Measurements from ENCODE around the gene NRG2. TPM values are rescaled to one million over a fixed set of nuclear protein-coding genes. Genes with fewer than 3 reads are reported as not detected.

Gene NRG2
- total RNA-seq, 6 experiments from 2014 or later: 0.07 to 0.77 (median 0.14) TPM; not detected in 1

DNA sequence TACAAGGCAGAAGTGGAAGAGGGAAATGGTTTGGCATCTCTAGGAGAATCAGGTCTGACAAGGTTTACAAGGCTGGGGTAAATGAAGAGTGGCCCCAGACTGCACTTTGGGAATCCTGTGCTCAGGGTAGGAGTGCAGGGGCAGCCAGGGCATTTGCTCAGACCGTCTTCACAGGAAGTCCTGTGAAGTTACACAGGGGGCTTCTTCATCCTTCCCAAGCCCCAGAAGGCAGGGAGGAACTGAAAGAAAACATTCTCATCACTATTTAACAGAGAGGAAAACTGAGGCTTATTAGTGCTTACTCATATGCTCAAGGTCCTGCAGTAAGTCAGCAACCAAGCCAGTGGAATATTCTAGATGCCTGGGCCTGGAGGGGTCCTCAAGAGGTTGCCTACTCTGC is 80.7 kb downstream of the NRG2 start:
- TF ChIP-seq POLR2A (IDR thresholded peaks at IDR 0.05): no peak
- TF ChIP-seq CTCF (IDR thresholded peaks at IDR 0.05): no peak
- H3K27me3 ChIP-seq: no peaks in the 10 kb centered on the region
- intact Hi-C loops (cut with DNase I): loop anchor here in 1 of 2 donors (10.0 kb wide), 1 partner anchor 108 kb away; no protein-coding TSS in a partner anchor
- WGBS (ENCODE audit: insufficient coverage, low coverage, low lambda C conversion rate, missing lambda C conversion rate): 44% methylated on average over 1 of the region's 1 CpG
- no peak overlapping the region for H3K4me3 ChIP-seq
- no peaks in the 10 kb centered on the region for H3K36me3 ChIP-seq
- H3K4me1 ChIP-seq: no peaks in the 10 kb centered on the region
- no peaks in the 10 kb centered on the region for H3K9me3 ChIP-seq
- DNase-seq (no peak), ATAC-seq (no peak)
- no peak overlapping the region for H3K27ac ChIP-seq

GRCh38 chr5:139961435-139962157 is 81.5 kb downstream of the NRG2 start:
- Histone ChIP-seq H3K9me3 (no peaks in the 10 kb centered on the region), H3K36me3 (no peaks in the 10 kb centered on the region), H3K27ac (no peak overlapping the region), H3K4me3 (no peak overlapping the region), H3K4me1 (no peaks in the 10 kb centered on the region), H3K27me3 (no peaks in the 10 kb centered on the region)
- TF ChIP-seq CTCF (IDR thresholded peaks at IDR 0.05) (no peak), POLR2A (IDR thresholded peaks at IDR 0.05) (no peak)
- ATAC-seq (no peak), DNase-seq (no peak)
- intact Hi-C loops (cut with DNase I): loop anchor here in 1 of 2 donors (10.0 kb wide), 1 partner anchor 107 kb away; no protein-coding TSS in a partner anchor
- 67% methylated on average over 3 of the region's 5 CpGs for WGBS (ENCODE audit: insufficient coverage, low coverage, low lambda C conversion rate, missing lambda C conversion rate)

DNA sequence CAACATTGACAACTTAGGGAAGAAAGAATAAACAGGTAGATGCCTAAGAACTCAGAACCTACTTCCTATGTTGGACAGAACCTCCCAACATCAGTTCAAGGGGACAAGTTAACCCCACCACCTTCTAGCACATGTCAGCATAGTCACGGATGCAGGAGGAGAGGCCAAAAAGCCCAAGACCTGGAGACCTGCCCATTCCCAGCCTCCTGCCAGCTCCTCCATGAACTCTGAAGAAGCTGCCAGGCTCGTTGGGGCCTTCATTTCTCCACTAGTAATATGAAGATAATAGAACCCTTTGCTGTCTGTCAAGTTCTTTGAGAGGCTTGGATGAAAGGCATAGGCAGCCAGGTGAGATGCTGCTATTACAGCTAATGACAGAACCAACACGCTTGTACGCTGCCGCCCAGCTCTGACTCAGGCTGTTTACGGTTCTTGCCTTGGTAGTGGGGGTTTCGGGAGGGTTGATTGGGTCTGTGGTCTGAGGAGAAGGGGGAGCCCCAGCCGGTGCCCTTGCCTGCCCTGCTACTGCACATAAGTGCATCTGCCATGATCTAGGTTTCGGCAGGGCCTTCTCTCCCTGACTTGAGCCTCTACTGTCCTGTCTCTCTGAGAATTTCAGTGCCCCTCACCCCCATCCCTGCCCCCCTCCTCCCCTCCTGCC is 82.2 kb downstream of the NRG2 start:
- no peak overlapping the region for H3K4me3 ChIP-seq
- ATAC-seq (no peak), DNase-seq (no peak)
- H3K27me3 ChIP-seq: no peaks in the 10 kb centered on the region
- intact Hi-C loops (cut with DNase I): loop anchor here in 1 of 2 donors (10.0 kb wide), 1 partner anchor 106 kb away; no protein-coding TSS in a partner anchor
- no peaks in the 10 kb centered on the region for H3K36me3 ChIP-seq
- TF ChIP-seq CTCF (IDR thresholded peaks at IDR 0.05) (no peak), POLR2A (IDR thresholded peaks at IDR 0.05) (no peak)
- H3K27ac ChIP-seq: no peak overlapping the region
- no peaks in the 10 kb centered on the region for H3K4me1 ChIP-seq
- no peaks in the 10 kb centered on the region for H3K9me3 ChIP-seq
- WGBS (ENCODE audit: insufficient coverage, low coverage, low lambda C conversion rate, missing lambda C conversion rate): 20% methylated on average over 1 of the region's 9 CpGs

GRCh38 chr5:139958432-139959148 is 84.5 kb downstream of the NRG2 start:
- WGBS (ENCODE audit: insufficient coverage, low coverage, low lambda C conversion rate, missing lambda C conversion rate): 78% methylated on average over 4 of the region's 4 CpGs
- Histone ChIP-seq H3K4me3 (no peak overlapping the region), H3K4me1 (no peaks in the 10 kb centered on the region), H3K27me3 (no peaks in the 10 kb centered on the region), H3K36me3 (no peaks in the 10 kb centered on the region), H3K9me3 (no peaks in the 10 kb centered on the region), H3K27ac (no peak overlapping the region)
- DNase-seq: no peak
- ATAC-seq: no peak
- intact Hi-C loops (cut with DNase I): no loop called here
- TF ChIP-seq POLR2A (IDR thresholded peaks at IDR 0.05) (no peak), CTCF (IDR thresholded peaks at IDR 0.05) (no peak)
